ENCODE results near the gene SNIP1.
"Not testable (repeated sequence)": the region's sequence is repeated elsewhere in the genome, so short reads cannot be mapped to it uniquely, and the experiment has no call there.

The SNIP1 gene

GRCh38 chr1:37559080-37559479 lies 5.0 kb upstream of the SNIP1 start:
- no peak for DNase-seq

- DNase-seq = no peak
Measured at GRCh38 chr1:37558411-37558810, 4.3 kb upstream of the SNIP1 start.

GRCh38 chr1:37557402-37557801 lies 3.3 kb upstream of the SNIP1 start:
- DNase-seq = no peak

- no peak for DNase-seq
Measured at GRCh38 chr1:37556712-37557196, 2.7 kb upstream of the SNIP1 start, which contains the start of gene DNALI1. Gene DNALI1, plus strand, starts transcription at chr1:37556940. Its CDS starts 55 bp downstream, at chr1:37556995.

DNA sequence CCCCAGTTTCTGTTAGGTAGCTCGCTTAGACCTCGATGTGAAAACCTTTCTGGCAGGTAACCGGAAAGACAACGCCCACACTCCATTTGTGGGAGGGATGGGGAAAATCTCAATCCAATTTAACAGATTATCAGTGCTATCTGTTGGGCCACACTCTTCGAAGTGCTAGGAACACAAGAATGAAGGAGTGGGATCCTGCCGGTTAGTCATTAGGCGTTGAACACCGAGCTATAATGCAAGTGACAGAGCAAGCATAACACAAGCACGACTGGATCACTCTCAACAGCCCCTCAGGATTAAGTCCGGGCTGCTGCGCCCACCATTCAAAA lies 531 bp downstream of the SNIP1 start:
- no peak for DNase-seq

- DNase-seq = no peak
Measured at GRCh38 chr1:37549341-37549740, 4.8 kb downstream of the SNIP1 start.

- no peak for DNase-seq
Measured at GRCh38 chr1:37545019-37545418, 9.1 kb downstream of the SNIP1 start.

GRCh38 chr1:37544530-37544929 lies 9.6 kb downstream of the SNIP1 start:
- DNase-seq = no peak

DNA sequence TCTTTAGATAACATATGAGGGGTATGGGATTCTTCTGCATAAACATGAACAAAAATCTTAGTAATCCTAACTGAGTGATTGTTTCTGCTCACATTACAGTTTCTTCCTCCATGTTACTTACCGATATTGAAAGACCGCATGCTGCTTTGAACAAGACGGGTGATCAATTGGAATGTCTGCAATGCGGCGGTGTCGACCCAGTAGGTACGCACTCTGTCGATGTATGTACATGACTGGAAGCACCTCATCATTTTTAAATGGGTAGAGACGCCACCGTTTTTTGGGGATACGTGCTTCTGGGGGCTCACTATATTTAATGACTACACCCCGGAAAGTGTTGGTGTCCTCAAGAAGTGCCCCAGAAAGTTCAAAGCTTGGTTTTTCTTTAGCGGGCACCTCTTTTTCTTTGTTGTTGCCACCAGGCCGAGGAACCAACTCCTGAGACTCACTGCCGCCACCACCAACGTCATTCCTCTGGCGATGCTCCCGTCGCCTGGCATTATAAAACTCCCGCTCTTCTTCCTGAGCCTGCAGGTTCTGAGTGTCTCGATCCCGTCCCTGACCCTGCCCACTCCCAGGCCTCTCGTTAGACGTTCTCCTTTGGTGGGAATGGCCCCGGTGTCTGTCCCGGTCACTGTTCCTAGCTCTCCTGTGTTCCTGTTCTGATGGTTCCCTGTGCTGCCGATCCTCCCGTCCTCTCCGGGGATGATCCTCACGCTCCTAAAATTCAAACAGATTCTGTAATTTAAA lies 13.9 kb downstream of the SNIP1 start:
- DNase-seq = no peak

GRCh38 chr1:37539154-37539553 lies 14.9 kb downstream of the SNIP1 start:
- DNase-seq = not testable (repeated sequence)

- DNase-seq = no peak
Measured at GRCh38 chr1:37537378-37537777, 16.7 kb downstream of the SNIP1 start.

- no peak for DNase-seq
Measured at GRCh38 chr1:37533317-37534093, 20.6 kb downstream of the SNIP1 start.

DNA sequence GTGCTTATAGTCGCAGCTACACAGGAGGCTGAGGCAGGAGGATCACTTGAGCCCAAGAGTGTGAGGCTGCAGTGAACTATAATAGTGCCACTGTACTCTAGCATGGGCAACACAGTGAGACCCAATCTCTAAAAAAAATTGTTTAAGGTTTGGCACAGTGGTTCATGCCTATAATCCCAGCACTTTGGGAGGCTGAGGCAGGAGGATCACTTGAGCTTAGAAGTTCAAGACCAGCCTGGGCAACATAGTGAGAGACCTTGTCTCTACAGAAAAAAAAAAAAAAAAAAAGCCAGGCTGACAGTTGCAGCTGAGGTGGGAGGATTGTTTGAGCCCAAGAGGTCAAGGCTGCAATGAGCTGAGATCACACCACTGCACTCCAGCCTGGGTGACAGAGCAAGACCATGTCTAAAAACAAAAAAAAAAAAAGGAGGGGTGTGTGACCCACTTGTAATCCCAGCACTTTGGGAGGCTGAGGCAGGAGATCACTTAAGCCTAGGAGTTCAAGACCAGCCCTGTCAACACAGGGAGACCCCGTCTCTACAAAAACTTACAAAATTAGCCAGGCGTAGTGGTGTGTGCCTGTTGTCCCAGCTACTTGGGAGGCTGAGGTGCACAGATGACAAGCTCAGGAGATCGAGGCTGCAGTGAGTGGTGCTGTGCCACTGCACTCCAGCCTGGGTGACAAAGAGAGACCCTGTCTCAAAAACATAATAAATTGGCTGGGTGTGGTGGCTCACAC lies 21.5 kb downstream of the SNIP1 start:
- not testable (repeated sequence) for DNase-seq

- DNase-seq = not testable (repeated sequence)
Measured at GRCh38 chr1:37529888-37530287, 24.2 kb downstream of the SNIP1 start.

GRCh38 chr1:37519613-37520012 lies 34.5 kb downstream of the SNIP1 start:
- DNase-seq = no peak

DNA sequence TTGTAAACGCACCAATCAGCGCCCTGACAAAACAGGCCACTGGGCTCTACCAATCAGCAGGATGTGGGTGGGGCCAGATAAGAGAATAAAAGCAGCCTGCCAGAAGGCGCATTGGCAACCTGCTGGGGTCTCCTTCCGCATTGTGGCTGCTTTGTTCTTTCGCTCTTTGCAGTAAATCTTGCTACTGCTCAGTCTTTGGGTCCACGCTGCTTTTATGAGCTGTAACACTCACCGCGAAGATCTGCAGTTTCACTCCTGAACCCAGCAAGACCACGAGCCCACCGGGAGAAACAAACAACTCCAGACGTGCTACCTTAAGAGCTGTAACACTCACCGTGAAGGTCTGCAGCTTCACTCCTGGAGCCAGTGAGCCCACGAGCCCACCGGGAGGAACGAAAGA lies 35.2 kb downstream of the SNIP1 start:
- not testable (repeated sequence) for DNase-seq

DNA sequence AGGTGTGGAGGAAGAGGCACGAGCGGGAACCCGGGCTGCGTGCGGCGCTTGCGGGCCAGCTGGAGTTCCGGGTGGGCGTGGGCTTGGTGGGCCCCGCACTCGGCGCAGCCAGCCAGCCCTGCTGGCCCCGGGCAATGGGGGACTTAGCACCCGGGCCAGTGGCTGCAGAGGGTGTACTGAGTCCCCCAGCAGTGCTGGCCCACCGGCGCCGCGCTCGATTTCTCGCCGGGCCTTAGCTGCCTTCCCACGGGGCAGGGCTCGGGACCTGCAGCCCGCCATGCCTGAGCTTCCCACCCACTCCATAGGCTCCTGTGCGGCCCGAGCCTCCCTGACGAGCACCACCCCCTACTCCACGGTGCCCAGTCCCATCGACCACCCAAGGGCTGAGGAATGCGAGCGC lies 35.9 kb downstream of the SNIP1 start:
- DNase-seq = not testable (repeated sequence)

DNA sequence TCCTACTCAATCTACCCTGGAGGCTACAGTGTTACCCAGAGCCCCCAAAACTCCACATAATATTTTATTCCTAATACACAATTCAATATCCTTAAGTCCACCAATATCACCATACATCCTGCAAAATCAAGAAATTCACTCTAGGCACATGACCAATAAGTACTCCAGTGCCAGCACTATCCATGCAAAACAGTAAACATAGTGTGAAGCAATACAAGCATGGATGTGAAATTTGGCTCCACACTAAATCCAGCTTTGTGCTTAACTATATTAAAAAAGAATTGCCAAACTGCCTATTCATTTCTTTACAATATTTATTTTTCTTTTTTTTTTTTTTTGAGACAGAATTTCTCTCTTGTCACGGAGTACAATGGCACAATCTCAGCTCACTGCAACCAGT lies 36.5 kb downstream of the SNIP1 start:
- no peak for DNase-seq

GRCh38 chr1:37515185-37516034 lies 38.7 kb downstream of the SNIP1 start:
- no peak for DNase-seq

DNA sequence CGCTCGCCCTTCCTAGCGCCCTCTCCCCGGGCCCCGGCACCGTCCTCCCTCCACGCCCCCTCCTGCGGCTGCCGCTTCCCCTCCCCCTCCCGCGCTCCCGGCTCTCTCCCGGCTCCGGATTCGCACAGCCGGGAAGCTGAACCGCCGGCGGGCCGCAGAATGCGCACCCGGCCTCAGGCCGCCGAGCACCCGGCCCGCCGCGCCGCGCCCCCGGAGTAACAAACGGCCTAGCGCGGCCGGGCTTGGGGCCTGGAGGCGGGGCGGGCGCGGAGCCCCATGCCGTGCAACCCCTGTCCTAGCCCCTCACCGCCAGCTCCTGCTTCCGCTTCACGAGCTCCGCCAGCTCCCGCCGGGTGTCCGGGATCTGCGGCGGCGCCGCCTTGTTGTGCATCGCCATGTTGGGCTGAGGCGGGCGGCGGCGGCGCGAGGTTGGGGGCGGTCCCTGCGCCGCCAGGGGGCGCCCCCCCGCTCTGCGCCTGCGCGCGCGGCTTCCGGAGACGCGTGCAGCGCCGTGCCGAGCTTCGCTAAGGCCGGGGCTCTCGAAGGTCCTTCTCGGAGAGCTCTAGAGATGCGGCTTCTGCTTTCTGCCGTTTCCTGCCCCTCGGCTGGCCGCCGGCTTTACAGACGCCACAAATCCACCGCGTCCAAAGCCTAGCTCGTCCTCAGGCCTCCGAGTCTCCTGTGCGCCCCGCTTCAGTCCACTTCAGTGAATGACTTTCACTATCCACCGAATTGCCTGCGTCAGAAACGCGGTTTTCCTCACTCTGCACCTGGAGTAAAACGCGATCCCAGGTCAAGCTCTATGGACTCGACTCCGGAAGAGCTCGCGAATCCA lies 39.5 kb downstream of the SNIP1 start, which contains the start of gene MEAF6:
Gene MEAF6, minus strand, starts transcription at position 417 of the 835 bp plus-strand sequence. Its CDS starts 20 bp downstream, at position 397.
- peak; percentile 82 for DNase-seq

DNA sequence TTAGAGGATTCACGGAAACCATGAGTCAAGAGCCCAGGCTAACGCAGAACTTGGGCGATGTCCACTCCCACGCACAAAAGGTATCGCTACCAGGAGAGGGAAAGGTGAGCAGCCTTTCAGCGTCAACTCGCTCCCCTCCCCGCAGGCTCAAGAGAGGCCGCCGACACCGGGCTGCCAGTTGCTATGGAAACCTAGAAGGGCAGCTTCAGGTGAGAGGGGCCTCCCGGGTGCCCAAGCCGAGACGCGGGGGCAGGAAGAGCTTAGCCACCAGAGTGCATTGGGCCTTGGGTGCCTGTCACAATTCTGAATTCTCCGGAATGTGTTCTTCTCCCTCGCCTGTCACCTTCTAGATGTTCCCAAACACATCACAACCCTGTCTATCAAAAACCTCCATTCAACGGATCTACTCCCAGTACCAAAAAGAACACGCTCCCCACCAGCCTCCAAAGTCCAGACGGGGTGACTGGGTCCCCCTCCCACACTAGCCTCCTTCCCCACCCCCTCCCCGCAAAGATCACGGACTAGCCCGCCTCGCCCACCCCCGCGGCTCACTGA lies 40.2 kb downstream of the SNIP1 start:
- peak; percentile 28 for DNase-seq
